GM15510 (cell line): ENCODE measurements around the gene SLC6A6.

Experiments used
- POLR2A ChIP-seq: IDR thresholded peaks from 3 replicates; pipeline ENCODE4 v1.6.1; 2011; ENCODE audit warnings: borderline replicate concordance; ENCODE audit not compliant: insufficient read length; ENCODE audit errors: extremely low read depth

Gene SLC6A6

DNA sequence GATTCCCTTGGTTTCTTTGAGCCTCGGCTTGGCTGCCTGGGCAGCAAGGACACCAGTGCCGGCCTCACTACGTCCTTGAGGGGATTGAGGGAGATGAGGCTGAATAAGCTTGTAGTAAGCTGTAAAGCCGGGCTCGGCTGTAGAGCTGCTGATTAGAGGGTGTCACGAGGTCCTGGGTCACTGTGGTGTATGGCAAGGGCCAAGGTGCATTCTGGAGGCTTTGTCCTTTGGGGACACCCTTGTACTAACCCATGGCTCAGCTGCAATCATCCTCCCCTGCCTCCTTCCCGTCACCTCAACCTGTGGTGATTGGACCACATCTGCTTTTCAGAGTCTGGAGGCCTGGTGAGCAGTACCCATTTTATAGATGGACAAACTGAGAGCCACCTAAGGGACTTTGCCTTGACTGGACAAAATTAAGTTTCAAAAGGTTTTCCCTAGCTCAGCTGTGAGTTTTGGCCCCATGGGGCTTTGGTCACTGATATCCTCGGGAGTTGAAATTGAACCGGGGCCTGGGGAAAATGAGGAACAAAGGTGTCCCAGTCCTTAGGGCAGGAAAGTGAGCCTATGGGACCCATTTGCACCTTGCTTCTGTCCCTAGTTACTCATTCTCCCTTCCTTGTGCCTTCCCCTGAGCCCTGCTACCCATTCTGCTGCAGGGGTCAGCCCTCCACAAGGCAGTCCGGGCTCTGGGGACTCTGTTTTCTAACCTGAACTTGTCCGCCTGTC, 2.4 kb downstream of the SLC6A6 start:
- no peak for TF ChIP-seq POLR2A

DNA sequence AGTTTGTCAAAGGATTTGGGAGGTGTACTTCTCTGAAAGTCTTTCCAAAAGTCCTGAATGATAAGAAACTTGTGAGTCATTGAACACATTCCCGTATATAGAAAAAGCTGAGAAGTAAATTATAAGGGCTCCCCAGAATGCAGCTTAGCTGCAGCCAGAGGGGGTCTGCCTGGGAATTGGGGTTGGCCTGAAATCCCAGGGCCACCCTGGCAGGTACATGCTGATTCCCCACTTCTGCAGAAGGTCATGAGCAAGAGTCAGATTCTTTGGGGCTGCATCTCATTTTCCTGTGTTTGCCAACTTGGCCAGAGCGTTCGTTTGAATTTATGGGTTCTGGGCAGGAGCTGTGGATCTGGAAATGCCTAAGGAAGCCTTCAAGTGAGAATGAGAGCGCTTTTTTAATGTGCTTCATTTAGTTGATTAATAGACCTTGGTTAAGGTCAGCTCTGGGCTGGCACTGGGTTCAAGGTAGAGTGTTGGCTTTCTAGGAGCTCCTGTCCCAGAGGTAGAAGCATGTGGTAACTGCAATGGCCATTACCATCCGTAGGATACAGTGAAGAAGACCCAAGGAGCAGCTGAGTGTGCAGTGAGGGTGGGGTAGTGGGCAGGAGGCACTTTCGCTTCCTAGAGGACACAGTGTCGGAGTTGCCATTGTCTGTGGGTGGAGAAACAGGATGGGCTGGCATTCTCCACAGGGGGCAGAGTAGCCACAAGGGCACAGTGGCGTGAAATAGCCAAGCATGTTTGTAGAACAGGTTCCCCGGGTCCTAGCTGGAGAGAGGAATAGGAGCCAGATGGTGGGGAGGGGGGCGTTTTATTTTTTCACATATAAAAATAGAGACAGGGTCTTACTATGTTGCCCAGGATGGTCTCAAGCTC, 3.2 kb downstream of the SLC6A6 start:
- no peak for TF ChIP-seq POLR2A

DNA sequence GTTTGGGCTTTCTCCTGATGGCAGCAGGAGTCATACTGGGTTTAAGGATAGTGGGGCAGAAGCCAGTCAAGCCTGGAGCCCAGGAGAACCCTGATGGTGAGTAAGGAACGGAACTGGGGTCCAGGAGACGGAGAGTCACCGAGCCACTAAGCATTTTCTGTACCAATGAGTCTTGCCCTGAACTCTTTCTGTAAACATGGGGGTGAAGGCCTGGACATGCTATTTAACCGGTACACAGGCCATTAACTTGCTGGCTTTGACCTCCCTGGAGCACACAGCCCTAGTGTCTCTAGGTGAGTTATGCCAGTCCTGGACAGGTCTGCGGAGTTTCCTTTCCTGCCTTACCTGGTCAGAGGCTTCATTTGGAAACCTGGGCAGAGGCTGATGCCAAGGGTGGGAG, 3.9 kb downstream of the SLC6A6 start:
- TF ChIP-seq POLR2A = no peak

DNA sequence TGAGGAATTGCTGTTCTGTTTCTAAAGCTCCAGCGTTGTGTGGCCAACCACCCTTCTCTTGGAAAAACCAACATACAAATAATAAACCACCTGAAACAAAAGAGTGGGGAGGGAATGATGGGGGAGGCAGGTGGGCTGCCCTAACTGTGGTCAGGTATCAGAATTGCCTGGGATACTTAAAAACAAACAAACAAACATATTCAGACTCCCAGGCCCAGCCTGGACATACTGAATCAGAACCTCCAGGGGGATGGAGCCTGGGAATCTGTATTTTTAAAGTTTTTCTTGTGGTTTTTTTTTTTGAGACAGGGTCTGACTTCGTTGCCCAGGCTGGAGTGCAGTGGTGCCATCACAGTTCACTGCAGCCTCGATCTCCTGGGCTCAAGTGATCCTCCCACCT, 4.4 kb downstream of the SLC6A6 start:
- no peak for TF ChIP-seq POLR2A

DNA sequence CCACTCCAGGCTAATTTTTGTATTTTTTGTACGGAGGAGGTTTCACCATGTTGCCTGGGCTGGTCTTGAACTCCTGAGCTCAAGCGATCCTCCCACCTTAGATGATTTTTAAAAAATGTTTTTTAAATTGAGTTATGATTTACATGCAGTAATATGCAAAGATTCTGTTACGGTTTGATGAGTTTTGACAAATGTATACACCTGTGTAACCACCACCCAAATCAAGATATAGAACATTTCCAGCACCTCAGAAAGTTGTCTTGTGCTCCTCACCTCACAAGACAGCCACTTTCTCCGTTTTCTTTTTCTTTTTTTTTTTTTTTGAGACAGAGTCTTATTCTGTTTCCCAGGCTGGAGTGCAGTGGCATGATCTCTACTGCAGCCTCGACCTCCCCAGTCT, 4.8 kb downstream of the SLC6A6 start:
- no peak for TF ChIP-seq POLR2A

DNA sequence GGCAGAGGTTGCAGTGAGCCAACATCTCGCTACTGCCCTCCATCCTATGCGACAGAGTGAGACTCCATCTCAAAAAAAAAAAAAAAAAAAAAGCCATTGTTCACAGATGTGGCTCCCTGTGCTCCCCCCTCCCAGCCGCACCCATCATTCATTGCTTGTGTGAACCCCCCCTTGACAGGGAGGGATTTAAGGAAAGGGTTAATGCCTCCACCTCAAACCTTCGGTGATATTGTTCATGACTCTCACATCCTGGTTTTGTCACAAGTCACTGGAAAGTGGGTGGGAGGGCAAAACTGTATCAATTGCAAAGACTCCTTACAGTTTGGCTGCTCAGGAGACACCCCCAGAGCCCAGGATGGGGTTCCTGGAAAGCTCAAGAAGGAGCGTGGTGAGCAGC, 7.7 kb downstream of the SLC6A6 start:
- no peak for TF ChIP-seq POLR2A

DNA sequence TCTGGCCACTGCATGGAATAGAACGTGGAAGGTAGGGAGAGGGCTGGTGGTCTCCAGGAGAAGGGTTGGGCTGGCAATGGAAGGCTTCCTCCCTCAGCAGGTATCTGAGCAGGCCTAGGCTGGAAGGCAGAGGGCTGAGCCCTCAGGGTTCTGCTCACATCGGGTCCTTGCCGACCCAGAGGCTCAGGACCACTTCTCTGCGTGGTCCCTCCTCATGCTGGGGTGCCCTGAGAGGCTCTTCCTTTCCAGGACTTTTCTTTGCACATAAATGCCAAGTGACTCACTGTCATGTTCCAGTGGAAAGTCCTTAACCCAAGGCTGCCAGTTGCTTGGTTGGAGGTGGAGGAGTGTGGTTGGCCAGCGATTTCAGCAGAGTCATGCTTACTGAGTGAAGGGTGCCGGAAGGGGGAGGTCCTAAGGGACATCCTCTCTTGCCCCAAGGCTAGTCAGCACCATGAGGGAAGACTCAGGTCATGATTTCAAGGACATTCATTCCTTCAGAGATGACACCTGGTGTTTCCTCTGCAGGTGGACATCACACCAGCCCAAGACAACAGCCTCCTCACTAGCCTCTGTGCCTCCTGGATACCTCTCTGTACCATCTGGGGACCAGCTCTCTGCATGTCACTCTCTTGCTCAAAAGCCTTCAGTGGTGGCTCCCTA, 8.2 kb downstream of the SLC6A6 start:
- no peak for TF ChIP-seq POLR2A

DNA sequence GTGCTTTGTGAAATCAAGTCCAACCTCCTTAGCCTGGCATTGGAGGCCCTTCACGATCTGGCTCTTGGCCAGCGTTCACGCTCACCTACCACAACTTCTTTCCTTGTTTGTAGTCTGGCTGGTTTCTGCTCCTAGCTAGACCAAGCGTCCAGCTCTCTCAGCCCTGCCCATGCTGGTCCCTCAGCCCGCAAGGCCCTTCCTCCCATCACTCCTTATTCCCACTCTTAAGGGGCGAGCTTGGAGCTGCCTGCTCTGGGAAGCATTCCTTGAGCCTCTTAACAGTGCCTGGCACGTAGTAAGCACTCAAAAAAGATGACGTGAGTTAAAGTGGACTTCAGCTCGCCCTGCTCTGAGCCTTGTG, 8.7 kb downstream of the SLC6A6 start:
- no peak for TF ChIP-seq POLR2A

DNA sequence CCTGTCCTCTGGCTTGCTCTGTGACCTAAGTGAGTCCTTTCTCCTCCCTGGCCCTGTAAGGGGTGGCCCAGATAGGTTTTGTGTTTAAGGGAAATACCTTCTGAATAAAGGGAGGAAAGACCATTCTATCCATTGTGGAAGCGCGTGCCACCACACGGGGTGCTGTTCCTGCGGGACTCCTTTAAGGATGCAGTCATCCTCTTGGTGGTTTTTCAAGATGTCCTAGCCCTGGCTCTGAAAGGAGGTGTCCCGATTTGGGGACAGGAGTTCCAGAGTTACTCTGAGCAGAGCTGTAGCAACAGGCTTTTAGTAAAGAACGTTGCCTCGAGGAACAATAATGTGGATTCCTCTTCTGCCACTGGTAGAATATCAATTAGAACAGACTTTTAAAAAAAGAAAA, 9.6 kb downstream of the SLC6A6 start:
- no peak for TF ChIP-seq POLR2A

DNA sequence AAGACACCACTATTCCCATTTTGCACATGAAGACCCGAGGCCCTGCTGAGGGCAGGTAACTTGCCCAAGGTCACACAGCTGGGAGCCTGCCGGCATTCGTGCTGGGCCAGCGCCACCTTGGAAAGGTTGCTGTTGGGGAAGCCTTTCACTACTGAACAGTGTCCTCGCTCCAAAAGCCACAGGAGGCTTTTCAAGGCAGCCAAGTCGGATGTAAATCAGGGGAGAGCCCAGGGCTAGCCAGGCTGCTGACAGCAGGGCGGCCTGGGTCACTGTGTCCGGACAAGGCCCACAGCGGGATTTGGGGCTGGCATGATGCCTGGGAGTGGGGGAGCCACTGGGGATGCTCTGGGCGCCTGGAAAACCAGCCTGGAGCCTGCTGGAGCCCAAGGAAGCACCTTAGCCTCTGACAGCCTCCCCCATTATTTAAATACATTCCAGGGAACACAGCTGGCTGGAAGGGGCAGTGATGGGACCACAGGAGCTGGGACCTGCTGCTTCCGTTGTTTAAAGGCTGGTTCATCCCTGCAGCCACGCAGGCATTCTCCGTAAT, 10.5 kb downstream of the SLC6A6 start:
- no peak for TF ChIP-seq POLR2A

DNA sequence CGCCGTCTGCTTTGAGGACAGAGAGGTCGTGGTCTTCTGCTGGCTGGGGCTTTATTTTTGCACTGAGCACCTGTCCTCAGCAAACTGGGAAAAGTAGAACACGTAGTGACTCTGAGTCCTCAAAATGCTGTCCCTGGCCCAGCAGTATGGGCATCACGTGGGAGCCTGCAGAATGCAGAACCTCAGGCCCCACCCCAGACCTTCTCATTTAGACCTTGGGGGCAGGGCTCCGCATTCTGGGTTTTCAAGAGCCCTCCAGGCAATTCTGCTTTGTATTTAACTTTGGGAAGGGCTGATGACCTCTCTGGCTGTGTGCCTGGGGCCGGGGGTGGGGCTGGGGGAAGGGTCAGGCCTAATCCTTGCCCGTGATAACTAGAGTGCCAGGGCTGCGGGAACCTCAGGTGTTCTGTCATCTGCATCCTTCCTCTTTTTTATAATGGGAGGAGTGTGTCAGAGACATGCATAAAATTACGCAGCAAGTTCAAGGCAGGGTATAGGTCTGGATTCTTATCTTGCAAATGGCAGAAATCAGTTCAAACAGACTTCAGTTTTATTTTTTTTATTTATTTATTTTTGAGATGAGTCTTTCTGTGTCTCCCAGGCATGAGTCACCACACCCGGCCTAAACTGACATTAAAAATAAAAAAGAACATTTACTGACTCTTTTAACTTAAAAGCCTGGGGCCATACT, 11.1 kb downstream of the SLC6A6 start:
- TF ChIP-seq POLR2A = no peak

DNA sequence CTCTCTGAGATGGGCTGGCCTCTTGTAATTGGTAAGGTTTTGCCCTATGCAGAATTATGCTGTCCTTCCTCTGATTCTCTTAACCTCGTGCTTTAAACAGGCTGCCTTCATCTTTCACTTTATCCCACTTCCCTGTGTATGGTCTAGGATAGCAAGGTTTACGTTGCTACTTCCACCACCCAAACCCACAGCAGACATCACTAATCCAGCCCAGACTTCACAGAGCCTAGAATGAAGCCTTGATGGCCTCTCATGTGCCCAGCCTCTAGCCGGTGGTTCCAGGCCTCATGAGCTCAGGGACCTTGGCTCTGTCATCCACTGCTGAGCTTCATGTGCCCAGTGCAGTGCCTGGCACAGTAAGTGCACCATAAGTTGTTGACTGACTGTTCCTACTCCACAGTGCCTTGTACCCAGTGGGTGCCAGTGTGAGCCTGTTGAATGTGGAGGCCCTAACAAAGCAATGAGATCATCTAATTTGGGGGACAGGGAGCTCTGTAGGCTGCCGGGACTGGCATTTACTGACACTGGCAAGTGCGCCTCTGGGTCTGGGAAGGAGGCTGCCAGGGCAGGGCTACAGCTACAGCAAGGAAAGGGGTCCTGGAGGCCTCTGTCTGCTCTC, 12.5 kb downstream of the SLC6A6 start:
- no peak for TF ChIP-seq POLR2A

DNA sequence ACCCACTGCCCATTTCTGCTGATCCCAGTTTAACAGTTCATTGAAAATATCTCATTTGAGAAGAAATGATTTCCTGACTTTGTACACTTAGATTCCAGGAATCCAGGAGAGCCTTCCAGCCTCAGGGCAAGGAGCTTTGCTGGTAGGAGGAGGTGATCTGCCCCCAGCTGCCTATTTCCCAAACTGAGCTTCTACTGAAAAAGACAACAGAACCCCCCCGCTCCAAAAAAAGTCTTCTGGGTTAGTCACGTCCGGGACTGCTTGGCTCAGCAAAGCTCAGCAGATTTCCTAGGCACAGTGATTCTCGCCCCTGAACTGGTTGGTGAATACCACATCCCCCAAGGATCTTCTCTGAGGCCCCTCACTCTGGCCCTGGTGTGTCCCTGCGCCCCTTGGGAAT, 13.1 kb downstream of the SLC6A6 start:
- no peak for TF ChIP-seq POLR2A

DNA sequence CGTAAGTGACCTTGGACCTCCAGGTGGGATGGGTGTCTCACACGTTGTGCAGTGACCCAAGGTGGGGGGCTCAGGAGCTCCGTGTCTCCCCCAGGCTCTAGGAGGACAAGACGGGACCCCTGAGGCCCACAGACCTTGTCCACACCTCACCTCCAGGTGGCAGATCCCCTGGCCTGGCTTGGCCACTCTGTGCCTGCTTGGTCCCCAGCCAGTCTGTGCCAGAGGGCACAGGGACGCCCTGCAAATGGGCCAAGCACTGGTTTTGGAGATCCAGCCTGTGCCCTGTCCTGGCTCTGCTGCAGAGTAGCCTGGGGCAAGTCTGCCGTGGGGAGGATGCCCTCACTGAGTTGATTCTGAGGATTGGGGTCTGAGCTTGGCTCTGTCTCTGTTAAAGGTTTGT, 14.0 kb downstream of the SLC6A6 start:
- TF ChIP-seq POLR2A = no peak
